Measurements from ENCODE around the gene PHLDA3. TPM values are rescaled to one million over a fixed set of nuclear protein-coding genes. Genes with fewer than 3 reads are reported as not detected.

PHLDA3 gene
- 9.6 TPM for polyA plus RNA-seq (ENCODE audit: insufficient read length)
- long read RNA-seq, donor 1, transcript PHLDA3-202 (2 exons, 2,640 nt) = major isoform, 9 of 9 reads
- long read RNA-seq, donor 1, partial matches to known transcripts = 0 of 9 reads
- long read RNA-seq, donor 1, other reads (novel, unspliced or antisense) = 0 of 9 reads
- long read RNA-seq, donor 2, transcript PHLDA3-202 (2 exons, 2,640 nt) = major isoform, 7 of 7 reads
- long read RNA-seq, donor 2, partial matches to known transcripts = 0 of 7 reads
- long read RNA-seq, donor 2, other reads (novel, unspliced or antisense) = 0 of 7 reads
- long read RNA-seq, donor 3, partial matches to known transcripts = 0 of 4 reads
- long read RNA-seq, donor 3, other reads (novel, unspliced or antisense) = 0 of 4 reads
- long read RNA-seq, donor 4, partial matches to known transcripts = 0 of 3 reads
- long read RNA-seq, donor 4, other reads (novel, unspliced or antisense) = 0 of 3 reads
- long read RNA-seq, donor 5, transcript PHLDA3-202 (2 exons, 2,640 nt) = major isoform, 13 of 13 reads
- long read RNA-seq, donor 5, partial matches to known transcripts = 0 of 13 reads
- long read RNA-seq, donor 5, other reads (novel, unspliced or antisense) = 0 of 13 reads
- long read RNA-seq, donor 6, transcript PHLDA3-202 (2 exons, 2,640 nt) = major isoform, 10 of 10 reads
- long read RNA-seq, donor 6, partial matches to known transcripts = 0 of 10 reads
- long read RNA-seq, donor 6, other reads (novel, unspliced or antisense) = 0 of 10 reads
- long read RNA-seq, donor 7, transcript PHLDA3-202 (2 exons, 2,640 nt) = major isoform, 8 of 8 reads
- long read RNA-seq, donor 7, partial matches to known transcripts = 0 of 8 reads
- long read RNA-seq, donor 7, other reads (novel, unspliced or antisense) = 0 of 8 reads
- long read RNA-seq, donor 8, partial matches to known transcripts = 0 of 4 reads
- long read RNA-seq, donor 8, other reads (novel, unspliced or antisense) = 0 of 4 reads

GRCh38 chr1:201468844-201469644 lies at the start of gene PHLDA3:
Gene PHLDA3, minus strand, starts transcription at chr1:201469188. Its CDS starts 402 bp downstream, at chr1:201468786.
- DNase-seq = no peak

GRCh38 chr1:201518071-201518470 lies 49.1 kb upstream of the PHLDA3 start:
- no peak for DNase-seq

- no peak for DNase-seq
Measured at GRCh38 chr1:201517631-201518030, 48.6 kb upstream of the PHLDA3 start.

GRCh38 chr1:201516511-201517127 lies 47.6 kb upstream of the PHLDA3 start:
- no peak for DNase-seq

GRCh38 chr1:201515895-201516294 lies 46.9 kb upstream of the PHLDA3 start:
- DNase-seq = no peak

- DNase-seq = no peak
Measured at GRCh38 chr1:201515062-201515750, 46.2 kb upstream of the PHLDA3 start.

GRCh38 chr1:201514466-201514865 lies 45.5 kb upstream of the PHLDA3 start:
- DNase-seq = no peak

- no peak for DNase-seq
Measured at GRCh38 chr1:201513498-201514243, 44.7 kb upstream of the PHLDA3 start.

- DNase-seq = no peak
Measured at GRCh38 chr1:201511941-201512539, 43.1 kb upstream of the PHLDA3 start.

GRCh38 chr1:201511396-201511940 lies 42.5 kb upstream of the PHLDA3 start:
- DNase-seq = no peak

- DNase-seq = no peak
Measured at GRCh38 chr1:201510734-201511133, 41.7 kb upstream of the PHLDA3 start.

GRCh38 chr1:201509601-201510374 lies 40.8 kb upstream of the PHLDA3 start:
- no peak for DNase-seq

GRCh38 chr1:201508809-201509208 lies 39.8 kb upstream of the PHLDA3 start:
- DNase-seq = no peak

GRCh38 chr1:201507360-201507675 lies 38.3 kb upstream of the PHLDA3 start:
- no peak for DNase-seq

- no peak for DNase-seq
Measured at GRCh38 chr1:201506557-201507359, 37.8 kb upstream of the PHLDA3 start, which contains the start of gene CSRP1. Gene CSRP1, minus strand, starts transcription at chr1:201507123. Its CDS starts 10,820 bp downstream, at chr1:201496303.

- no peak for DNase-seq
Measured at GRCh38 chr1:201506092-201506491, 37.1 kb upstream of the PHLDA3 start.

- DNase-seq = no peak
Measured at GRCh38 chr1:201505503-201505890, 36.5 kb upstream of the PHLDA3 start.

Measured in left kidney (tissue), 8 donors.